CD14-positive monocyte (primary cell): ENCODE measurements around the gene OR8K5. TPM values are rescaled to one million over a fixed set of nuclear protein-coding genes. Genes with fewer than 3 reads are reported as not detected.

Source experiments
- DNase-seq, 3 donors: peaks; one replicate each; pipeline ENCODE4 v3.0.0-alpha.2; 2011 to 2022
- H2AFZ ChIP-seq: 2 replicates; pipeline ENCODE4 v1.6.0; 2012; ENCODE audit warnings: mild to moderate bottlenecking, low read depth, low read length, inconsistent platforms; ENCODE audit not compliant: insufficient read depth, poor library complexity, severe bottlenecking
- H3K27ac ChIP-seq, 2 donors: 1 replicate in 1 of 2; 2 replicates in 1 of 2; pipeline ENCODE4 v1.5.1; 2012 to 2013; ENCODE audit warnings: low read length in 2 of 2, control low read depth in 1 of 2, inconsistent platforms in 1 of 2, low read depth in 1 of 2, mild to moderate bottlenecking in 1 of 2
- H3K27me3 ChIP-seq, 2 donors: one replicate each; pipeline versions ENCODE4 v1.6.0 to v1.6.1; 2011 to 2013; ENCODE audit warnings: low read length in 2 of 2; ENCODE audit not compliant: control insufficient read depth in 2 of 2, insufficient read depth in 2 of 2
- H3K36me3 ChIP-seq, 2 donors: replicated peaks in 1 of 2; 1 replicate in 1 of 2; 2 replicates in 1 of 2; pipeline versions ENCODE4 v1.5.1 to v1.6.1; 2012 to 2013; ENCODE audit warnings: low read length in 2 of 2, control low read depth in 1 of 2, inconsistent platforms in 1 of 2, mild to moderate bottlenecking in 1 of 2; ENCODE audit not compliant: insufficient read depth in 2 of 2, control insufficient read depth in 1 of 2
- H3K4me1 ChIP-seq, 2 donors: 1 replicate in 1 of 2; 2 replicates in 1 of 2; pipeline versions ENCODE4 v1.5.1 to v1.6.1; 2012 to 2013; ENCODE audit warnings: low read length in 2 of 2, control low read depth in 1 of 2, inconsistent platforms in 1 of 2, mild to moderate bottlenecking in 1 of 2, moderate library complexity in 1 of 2; ENCODE audit not compliant: insufficient read depth in 2 of 2, control insufficient read depth in 1 of 2
- H3K4me2 ChIP-seq: replicated peaks from 2 replicates; pipeline ENCODE3; 2012; ENCODE audit warnings: low read length, moderate library complexity, mild to moderate bottlenecking; ENCODE audit not compliant: poor library complexity, severe bottlenecking; ENCODE audit errors: extremely low read depth
- H3K4me3 ChIP-seq, 3 experiments: fragments of 200-600 bp in 1 of 3; sonication (generic) in 1 of 3; replicated peaks in 1 of 3; 1 replicate in 2 of 3; 2 replicates in 1 of 3; pipeline ENCODE4 v1.5.1; 2011 to 2013; ENCODE audit warnings: low read length in 3 of 3, mild to moderate bottlenecking in 3 of 3, control low read depth in 2 of 3, low read depth in 2 of 3, inconsistent platforms in 1 of 3, moderate library complexity in 1 of 3
- H3K79me2 ChIP-seq: 2 replicates; pipeline ENCODE4 v1.6.0; 2012; ENCODE audit warnings: mild to moderate bottlenecking, control low read depth, inconsistent platforms, low read length, moderate library complexity; ENCODE audit not compliant: insufficient read depth
- H3K9ac ChIP-seq: 2 replicates; pipeline ENCODE4 v1.6.0; 2017; ENCODE audit warnings: low read length, mild to moderate bottlenecking; ENCODE audit not compliant: insufficient read depth, poor library complexity, severe bottlenecking
- H3K9me3 ChIP-seq, 2 donors: replicated peaks in 1 of 2; 1 replicate in 1 of 2; 2 replicates in 1 of 2; pipeline versions ENCODE4 v1.5.1 to v1.6.1; 2012 to 2013; ENCODE audit warnings: low read length in 2 of 2, control low read depth in 1 of 2; ENCODE audit not compliant: control insufficient read depth in 1 of 2, insufficient read depth in 1 of 2
- H4K20me1 ChIP-seq: 2 replicates; pipeline ENCODE4 v1.6.0; 2012; ENCODE audit warnings: mild to moderate bottlenecking, low read length, control low read depth, moderate library complexity; ENCODE audit not compliant: insufficient read depth
- H3K27ac Mint-ChIP-seq, 7 donors: one replicate each; pipeline ENCODE4 v1.8.0; 2020; ENCODE audit warnings: mild to moderate bottlenecking in 7 of 7, mixed read lengths in 7 of 7, moderate library complexity in 6 of 7, inconsistent platforms in 2 of 7
- H3K27me3 Mint-ChIP-seq, 3 donors: one replicate each; pipeline ENCODE4 v1.8.0; 2021 to 2022; ENCODE audit warnings: low read depth in 3 of 3, mild to moderate bottlenecking in 3 of 3, mixed read lengths in 3 of 3, moderate library complexity in 3 of 3, inconsistent platforms in 1 of 3
- H3K36me3 Mint-ChIP-seq, 2 donors: one replicate each; pipeline ENCODE4 v1.8.0; 2020; ENCODE audit warnings: mixed read lengths in 2 of 2, inconsistent platforms in 1 of 2, mild to moderate bottlenecking in 1 of 2
- H3K4me1 Mint-ChIP-seq: one replicate; pipeline ENCODE4 v1.8.0; 2020; ENCODE audit warnings: mild to moderate bottlenecking, mixed read lengths
- H3K4me3 Mint-ChIP-seq, 2 donors: one replicate each; pipeline ENCODE4 v1.8.0; 2020; ENCODE audit warnings: mild to moderate bottlenecking in 2 of 2, mixed read lengths in 2 of 2, moderate library complexity in 1 of 2
- H3K9me3 Mint-ChIP-seq, 7 donors: one replicate each; pipeline ENCODE4 v1.8.0; 2020 to 2022; ENCODE audit warnings: mixed read lengths in 7 of 7, mild to moderate bottlenecking in 6 of 7, moderate library complexity in 6 of 7, inconsistent platforms in 2 of 7
- CTCF ChIP-seq: fragments of 200-600 bp; IDR thresholded peaks from one replicate; pipeline ENCODE4 v1.8.0; 2022; ENCODE audit warnings: antibody characterized with exemption, mild to moderate bottlenecking
- WGBS: methylation state at CpG from one replicate; pipeline ENCODE4 v1.1.5; 2013; ENCODE audit warnings: missing lambda C conversion rate; ENCODE audit not compliant: insufficient coverage; 5-methylcytosine and 5-hydroxymethylcytosine counted together
- intact Hi-C, 2 donors: fragments of 100-400 bp; cut with micrococcal nuclease; formaldehyde crosslinking; loops; one replicate each; pipeline versions ENCODE4 v1.15.0 to v1.15.1; 2023
- polyA plus RNA-seq, 3 donors: library from polyadenylated mRNA; depleted of rRNA in 1 of 3; unstranded in 2 of 3; stranded (reverse) in 1 of 3; fragments of 300-500 nt in 2 of 3; fragments of >200 nt in 1 of 3; fragmentation: Illumina TruSeq in 2 of 3; gene quantifications; 1 replicate in 2 of 3; 2 replicates in 1 of 3; pipeline ENCODE4 v1.2.3, GENCODE V29; 2012 to 2021

The OR8K5 gene
- polyA plus RNA-seq, 3 donors: not detected

GRCh38 chr11:56188602-56189001 is 28.5 kb upstream of the OR8K5 start:
- no peak for DNase-seq
- H3K4me1 ChIP-seq: no peaks in the 10 kb centered on the region
- no peaks in the 10 kb centered on the region for H3K36me3 Mint-ChIP-seq
- H3K9ac ChIP-seq: no peak overlapping the region
- WGBS: no CpG with 5 or more reads among the region's 3 CpGs
- H4K20me1 ChIP-seq: no peaks in the 10 kb centered on the region
- H3K9me3 Mint-ChIP-seq: peaks cover 0 to 14% (median 2%) of the 10 kb centered on the region in 7 donors
- no peak overlapping the region for H3K4me2 ChIP-seq
- H3K27ac Mint-ChIP-seq: no peak overlapping the region
- no peak for TF ChIP-seq CTCF
- intact Hi-C loops: no loop called here
- no peak overlapping the region for H3K4me3 Mint-ChIP-seq
- no peaks in the 10 kb centered on the region for H3K36me3 ChIP-seq
- H3K9me3 ChIP-seq: peaks cover 4 to 8% of the 10 kb centered on the region in 2 donors
- H3K79me2 ChIP-seq: no peaks in the 10 kb centered on the region
- no peaks in the 10 kb centered on the region for H3K27me3 Mint-ChIP-seq
- H2AFZ ChIP-seq: no peak overlapping the region
- no peaks in the 10 kb centered on the region for H3K4me1 Mint-ChIP-seq
- no peak overlapping the region for H3K4me3 ChIP-seq
- no peak overlapping the region for H3K27ac ChIP-seq
- no peaks in the 10 kb centered on the region for H3K27me3 ChIP-seq

DNA sequence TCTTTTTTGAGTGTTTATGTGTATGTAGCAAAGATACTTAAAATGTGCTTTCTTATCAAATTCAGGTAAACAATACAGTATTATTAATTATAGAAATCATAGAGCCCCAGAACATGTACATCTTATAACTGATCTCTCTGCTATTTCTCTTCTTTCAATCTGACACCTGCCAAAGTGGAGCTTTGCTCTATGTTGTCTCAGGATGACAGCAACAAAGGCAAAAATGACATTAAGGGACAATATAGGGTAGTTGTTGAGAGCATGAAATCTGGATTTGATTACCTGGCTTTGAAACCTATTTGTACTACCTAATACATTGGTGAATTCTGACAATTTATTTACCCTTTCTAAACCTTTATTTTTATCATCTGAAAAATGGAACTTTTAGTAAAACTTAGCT is 23.3 kb upstream of the OR8K5 start:
- Histone ChIP-seq H3K9me3 (peaks cover 4 to 12% of the 10 kb centered on the region in 2 donors), H3K27ac (no peak overlapping the region), H3K27me3 (no peaks in the 10 kb centered on the region), H2AFZ (no peak overlapping the region), H3K36me3 (no peaks in the 10 kb centered on the region), H3K4me2 (no peak overlapping the region), H3K9ac (no peak overlapping the region), H4K20me1 (no peaks in the 10 kb centered on the region), H3K4me1 (no peaks in the 10 kb centered on the region), H3K79me2 (no peaks in the 10 kb centered on the region), H3K4me3 (no peak overlapping the region)
- intact Hi-C loops: no loop called here
- Mint-ChIP-seq H3K27me3 (no peaks in the 10 kb centered on the region), H3K36me3 (no peaks in the 10 kb centered on the region), H3K27ac (no peak overlapping the region), H3K9me3 (peaks cover 0 to 13% (median 4%) of the 10 kb centered on the region in 7 donors), H3K4me3 (no peak overlapping the region), H3K4me1 (no peaks in the 10 kb centered on the region)
- no peak for DNase-seq
- no peak for TF ChIP-seq CTCF
